RWPE2 (cell line): ENCODE data around the gene INPP5F.
A peak's percentile ranks its signal among the peaks of the same experiment; 100 is the strongest.

Experiments used
- ATAC-seq: fragments of 200-7000 bp; cut with Tn5 transposase; 3 replicates; pipeline ENCODE4 v1.9.1; 2021; ENCODE audit warnings: low read depth
- DNase-seq: peaks from one replicate; pipeline ENCODE4 v3.0.0-alpha.2; 2020; ENCODE audit warnings: low spot score
- H3K27ac ChIP-seq: fragments of 450-650 bp; 2 replicates; pipeline ENCODE4 v1.5.1; 2017; ENCODE audit warnings: mild to moderate bottlenecking; ENCODE audit not compliant: poor library complexity, severe bottlenecking
- H3K27me3 ChIP-seq: fragments of 250-450 bp; sonication (Bioruptor Pico); 2 replicates; pipeline ENCODE4 v1.5.1; 2021; ENCODE audit warnings: mild to moderate bottlenecking, moderate library complexity; ENCODE audit not compliant: insufficient read depth, poor library complexity, severe bottlenecking
- H3K36me3 ChIP-seq: fragments of 250-450 bp; sonication (Bioruptor Pico); 2 replicates; pipeline ENCODE4 v1.5.1; 2020; ENCODE audit warnings: low read depth, mild to moderate bottlenecking, moderate library complexity
- H3K4me1 ChIP-seq: fragments of 250-450 bp; sonication (Bioruptor Pico); 2 replicates; pipeline ENCODE4 v1.5.1; 2021; ENCODE audit warnings: mild to moderate bottlenecking, moderate library complexity; ENCODE audit not compliant: insufficient read depth, poor library complexity, severe bottlenecking
- H3K4me3 ChIP-seq: fragments of 250-450 bp; sonication (Bioruptor Pico); 2 replicates; pipeline ENCODE4 v1.5.1; 2021; ENCODE audit warnings: mild to moderate bottlenecking, moderate library complexity; ENCODE audit not compliant: severe bottlenecking
- H3K9me3 ChIP-seq: fragments of 250-450 bp; sonication (Bioruptor Pico); 2 replicates; pipeline ENCODE4 v1.5.1; 2021; ENCODE audit warnings: mild to moderate bottlenecking, moderate library complexity; ENCODE audit not compliant: severe bottlenecking
- TF ChIP-seq, protein P1 (sequence below): fragments of 450-650 bp; IDR thresholded peaks from one replicate; pipeline ENCODE4 v1.5.1; 2017; ENCODE audit warnings: mild to moderate bottlenecking, moderate library complexity; ENCODE audit not compliant: poor library complexity, severe bottlenecking

Gene INPP5F

DNA sequence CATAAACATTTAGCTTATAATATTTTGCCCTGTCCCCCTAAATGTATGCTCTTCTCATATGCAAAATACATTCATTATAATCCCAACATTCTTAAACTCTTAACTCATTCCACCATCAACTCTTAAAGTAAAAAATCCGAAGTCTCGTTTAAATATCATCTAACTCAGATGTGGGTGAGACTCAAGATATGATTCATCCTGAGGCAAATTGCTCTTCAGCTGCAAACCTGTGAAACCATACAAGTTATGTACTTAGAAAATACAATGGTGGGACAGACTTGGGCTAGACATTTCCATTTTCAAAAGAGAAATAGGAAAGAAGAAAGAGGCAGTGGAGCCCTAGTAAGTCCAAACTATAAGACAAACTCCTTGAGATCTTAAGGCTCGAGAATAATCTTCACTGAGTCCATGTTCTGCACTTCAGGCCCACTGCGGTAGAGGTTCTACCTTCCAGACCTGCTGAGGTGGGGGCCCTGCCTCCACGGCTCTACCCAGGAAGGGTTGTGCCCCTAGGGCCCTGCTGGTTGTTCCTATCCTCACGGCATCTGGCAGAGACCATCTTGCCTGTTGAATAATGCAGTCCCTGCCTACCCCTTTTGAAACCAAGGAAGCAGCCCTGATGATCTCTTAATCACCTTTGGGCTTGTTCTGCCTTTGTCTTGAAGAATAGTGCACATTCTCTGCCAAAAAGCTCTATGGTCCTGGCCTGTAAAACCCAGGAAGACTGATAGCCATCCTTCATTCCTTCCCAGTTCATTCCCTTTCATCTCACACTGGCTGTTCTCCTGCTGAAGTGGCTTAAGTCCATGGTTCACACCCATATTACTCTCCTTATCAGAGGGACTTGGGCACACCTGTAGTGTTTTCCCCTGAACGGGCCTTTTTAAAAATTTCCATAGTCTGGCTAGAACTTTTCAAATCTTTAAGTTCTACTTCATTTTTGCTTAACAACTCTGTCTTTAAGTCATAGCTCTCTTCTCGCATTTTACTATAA is 37.3 kb downstream of the INPP5F start:
- H3K27me3 ChIP-seq: no peaks in the 10 kb centered on the region
- DNase-seq: no peak
- no peak overlapping the region for H3K27ac ChIP-seq
- no peak overlapping the region for H3K4me3 ChIP-seq
- ATAC-seq: no peak
- peaks cover 21% of the 10 kb centered on the region for H3K4me1 ChIP-seq
- TF ChIP-seq, protein P1, sequence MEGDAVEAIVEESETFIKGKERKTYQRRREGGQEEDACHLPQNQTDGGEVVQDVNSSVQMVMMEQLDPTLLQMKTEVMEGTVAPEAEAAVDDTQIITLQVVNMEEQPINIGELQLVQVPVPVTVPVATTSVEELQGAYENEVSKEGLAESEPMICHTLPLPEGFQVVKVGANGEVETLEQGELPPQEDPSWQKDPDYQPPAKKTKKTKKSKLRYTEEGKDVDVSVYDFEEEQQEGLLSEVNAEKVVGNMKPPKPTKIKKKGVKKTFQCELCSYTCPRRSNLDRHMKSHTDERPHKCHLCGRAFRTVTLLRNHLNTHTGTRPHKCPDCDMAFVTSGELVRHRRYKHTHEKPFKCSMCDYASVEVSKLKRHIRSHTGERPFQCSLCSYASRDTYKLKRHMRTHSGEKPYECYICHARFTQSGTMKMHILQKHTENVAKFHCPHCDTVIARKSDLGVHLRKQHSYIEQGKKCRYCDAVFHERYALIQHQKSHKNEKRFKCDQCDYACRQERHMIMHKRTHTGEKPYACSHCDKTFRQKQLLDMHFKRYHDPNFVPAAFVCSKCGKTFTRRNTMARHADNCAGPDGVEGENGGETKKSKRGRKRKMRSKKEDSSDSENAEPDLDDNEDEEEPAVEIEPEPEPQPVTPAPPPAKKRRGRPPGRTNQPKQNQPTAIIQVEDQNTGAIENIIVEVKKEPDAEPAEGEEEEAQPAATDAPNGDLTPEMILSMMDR: no peak
- H3K36me3 ChIP-seq: no peaks in the 10 kb centered on the region
- H3K9me3 ChIP-seq: no peaks in the 10 kb centered on the region

DNA sequence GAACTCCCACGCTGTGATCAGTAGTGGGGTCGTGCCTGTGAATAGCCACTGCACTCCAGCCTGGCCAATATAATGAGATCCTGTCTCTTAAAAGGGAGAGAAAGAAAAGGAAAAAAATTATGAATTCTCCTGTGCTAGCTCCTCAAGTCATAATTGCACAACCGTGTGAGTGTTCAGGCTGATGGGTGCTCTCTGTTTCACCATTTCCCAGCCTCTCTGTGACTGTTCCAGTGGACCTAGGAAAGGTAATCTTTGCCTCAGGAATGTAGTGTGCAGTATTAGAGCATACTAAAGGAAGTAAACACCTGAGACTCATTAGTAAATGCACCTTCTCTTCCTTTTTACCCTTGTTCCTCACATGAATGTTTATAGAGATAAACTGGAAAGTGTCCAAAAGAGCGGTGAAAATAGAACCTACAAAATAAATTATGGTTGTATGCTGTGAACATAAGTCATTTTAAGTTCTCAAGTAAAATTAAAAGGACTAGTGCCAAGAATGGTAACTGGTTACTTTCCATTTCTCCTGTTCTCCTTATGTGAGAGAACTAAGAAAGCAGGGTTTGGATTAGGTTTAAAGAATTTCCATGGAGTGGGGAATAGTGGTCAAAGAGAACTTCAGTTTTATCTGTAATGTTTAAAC is 42.7 kb downstream of the INPP5F start:
- Histone ChIP-seq H3K9me3 (no peaks in the 10 kb centered on the region), H3K4me1 (peaks cover 38% of the 10 kb centered on the region), H3K27ac (peak overlapping the region; percentile 80), H3K36me3 (no peaks in the 10 kb centered on the region), H3K4me3 (no peak overlapping the region), H3K27me3 (no peaks in the 10 kb centered on the region)
- TF ChIP-seq, protein P1: no peak
- ATAC-seq (peak; percentile 84), DNase-seq (no peak)

DNA sequence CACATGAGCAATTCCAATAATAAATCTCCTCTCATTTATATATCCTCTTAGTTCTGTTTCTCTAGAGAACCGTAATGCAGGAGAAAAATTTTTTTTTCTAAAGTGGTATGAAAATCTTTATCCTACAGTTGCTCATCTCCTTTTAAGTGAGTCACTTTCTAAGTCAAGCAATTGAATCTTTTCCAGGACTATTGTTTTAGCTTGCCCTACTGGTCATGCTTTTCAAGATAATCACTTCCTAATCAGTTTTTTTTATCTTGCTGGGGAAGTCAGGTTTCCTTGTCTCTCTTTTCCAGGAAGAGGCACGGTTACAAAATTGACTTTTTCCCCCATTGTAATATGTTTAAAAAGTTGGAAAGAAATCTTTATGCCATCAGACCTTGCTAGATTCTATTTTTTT is 44.0 kb downstream of the INPP5F start:
- ATAC-seq (peak; percentile 77), DNase-seq (no peak)
- Histone ChIP-seq H3K36me3 (no peaks in the 10 kb centered on the region), H3K27me3 (no peaks in the 10 kb centered on the region), H3K27ac (peak overlapping the region; percentile 80), H3K9me3 (no peaks in the 10 kb centered on the region), H3K4me3 (no peak overlapping the region), H3K4me1 (peaks cover 38% of the 10 kb centered on the region)
- TF ChIP-seq, protein P1: no peak

DNA sequence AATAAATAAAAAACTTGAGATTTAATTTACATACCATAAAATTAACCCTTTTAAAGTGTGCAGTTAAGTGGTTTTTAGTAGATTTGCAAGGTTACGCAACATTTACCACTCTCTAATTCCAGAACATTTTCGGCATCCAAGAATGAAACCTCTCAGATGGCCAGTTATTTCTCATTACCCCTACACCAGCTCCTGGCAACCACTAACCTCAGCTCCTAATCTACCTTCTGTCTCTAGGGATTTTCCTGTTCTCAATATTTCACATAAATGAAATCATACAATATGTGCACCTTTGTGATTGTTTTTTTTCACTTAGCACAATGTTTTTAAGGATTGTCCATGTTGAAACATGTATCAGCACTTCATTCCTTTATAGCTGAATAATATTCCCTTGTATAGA is 45.1 kb downstream of the INPP5F start:
- ATAC-seq (no peak), DNase-seq (no peak)
- H3K27ac ChIP-seq: peak overlapping the region; percentile 80
- H3K36me3 ChIP-seq: no peaks in the 10 kb centered on the region
- TF ChIP-seq, protein P1: no peak
- no peak overlapping the region for H3K4me3 ChIP-seq
- H3K27me3 ChIP-seq: no peaks in the 10 kb centered on the region
- H3K9me3 ChIP-seq: no peaks in the 10 kb centered on the region
- peaks cover 38% of the 10 kb centered on the region for H3K4me1 ChIP-seq
